Endothelial cell of hepatic sinusoid (primary cell): ENCODE results near the gene SHROOM1.

Source experiments
- in situ Hi-C: cut with HindIII; loops from 2 replicates; pipeline ENCODE4 v1.10.0; 2017; ENCODE audit warnings: low sequenced_read_pairs

Gene SHROOM1

GRCh38 chr5:132830436-132831094 is at the start of gene SHROOM1:
Gene SHROOM1, minus strand, starts transcription at chr5:132830647. Its CDS starts 4,507 bp downstream, at chr5:132826140.
- in situ Hi-C loops = no loop called here

- in situ Hi-C loops = no loop called here
Observed at GRCh38 chr5:132877938-132878337, 47.5 kb upstream of the SHROOM1 start.

DNA sequence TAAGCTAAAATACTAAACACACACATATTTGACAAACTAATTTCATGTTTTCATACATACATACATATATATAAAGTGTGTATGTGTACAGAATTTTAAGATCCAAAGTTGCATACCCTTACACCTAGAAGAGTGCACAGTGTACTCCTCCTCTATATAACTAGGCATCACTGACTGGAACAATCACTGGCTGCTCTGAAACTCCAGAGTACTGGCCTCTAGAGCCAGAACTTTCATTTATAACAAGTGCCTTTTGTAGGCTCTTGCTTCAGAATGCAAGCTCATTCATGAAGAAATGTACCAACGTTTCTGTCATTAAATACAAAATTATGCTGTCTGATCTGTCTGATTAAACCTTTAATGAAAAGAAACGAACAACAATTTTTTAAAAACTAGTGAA is 47.0 kb upstream of the SHROOM1 start:
- in situ Hi-C loops = no loop called here

DNA sequence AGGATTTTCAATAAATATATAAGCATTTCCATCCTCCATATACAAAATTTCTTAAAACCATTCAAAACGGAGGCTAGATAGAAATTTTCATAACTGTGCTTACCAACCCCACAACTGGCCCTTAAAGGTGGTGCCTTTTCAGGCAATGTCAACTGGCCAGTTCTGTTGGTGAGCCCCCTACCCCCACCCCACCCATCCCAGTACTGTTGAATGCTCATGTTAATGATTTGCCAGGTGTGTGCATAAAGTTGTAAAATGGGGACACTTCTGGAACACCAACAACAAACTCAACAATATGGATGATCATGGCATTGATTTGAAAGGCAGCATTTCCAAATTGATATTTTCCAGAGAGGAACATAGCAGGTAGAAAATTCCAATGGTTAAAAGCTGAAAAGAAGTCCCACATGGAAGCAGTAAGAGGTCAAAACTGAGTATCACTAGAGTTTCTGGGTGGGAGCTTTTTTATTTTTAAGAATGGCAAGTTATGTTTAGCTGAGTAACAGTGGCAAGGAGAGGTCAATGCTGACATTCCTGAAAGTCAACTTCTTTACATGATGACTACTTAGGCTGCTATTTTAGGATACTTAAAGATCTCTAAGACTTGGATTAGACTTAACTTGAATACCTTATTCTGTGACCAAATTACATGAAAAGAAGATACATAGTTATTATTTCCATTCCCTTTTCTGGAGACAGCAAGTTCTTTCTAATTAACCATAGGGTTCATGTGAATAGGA is 45.7 kb upstream of the SHROOM1 start:
- in situ Hi-C loops = no loop called here

- in situ Hi-C loops = loop anchor here (25.0 kb wide), 1 partner anchor 487 kb away; no protein-coding TSS in a partner anchor
Observed at GRCh38 chr5:132873930-132874271, 43.5 kb upstream of the SHROOM1 start.

DNA sequence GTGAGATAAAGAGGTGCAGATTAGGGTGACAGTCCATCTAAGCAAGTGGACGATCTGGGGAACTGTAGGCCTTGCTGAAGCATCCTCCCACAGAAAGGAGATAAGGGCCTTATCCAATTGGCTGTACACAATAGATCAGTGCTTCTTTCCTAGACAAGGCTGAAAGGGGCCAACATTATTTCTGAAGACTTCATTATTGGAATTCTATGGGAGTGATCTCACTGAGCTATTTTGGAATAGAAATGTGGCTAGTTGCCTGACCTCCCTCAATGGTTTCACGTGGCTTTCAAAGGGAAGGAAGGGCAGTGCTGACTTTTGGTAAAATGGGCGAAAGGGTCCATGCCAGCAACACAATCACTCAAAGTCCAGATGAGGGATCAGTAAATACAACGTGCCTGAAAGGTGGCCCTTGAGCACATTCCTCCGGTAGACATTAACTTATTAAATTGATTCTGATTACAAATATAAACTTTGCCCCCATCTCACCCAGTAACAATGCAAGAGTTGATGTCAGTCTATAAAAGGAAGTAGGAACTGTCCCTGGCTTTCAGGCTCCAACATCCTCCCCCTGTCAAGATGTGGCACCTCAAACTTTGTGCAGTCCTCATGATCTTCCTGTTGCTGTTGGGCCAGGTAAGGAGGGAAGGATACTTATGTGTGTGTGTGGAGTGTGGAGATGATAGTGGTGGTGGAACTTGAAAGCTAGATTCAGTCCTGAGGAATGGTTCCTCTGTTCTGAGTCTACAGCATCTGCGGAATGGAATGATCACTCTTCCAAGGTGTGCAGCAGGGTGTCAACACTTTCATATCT is 42.9 kb upstream of the SHROOM1 start, which contains the start of gene LEAP2:
TSS of gene LEAP2 (plus strand) at position 550 of the 811 bp plus-strand sequence. CDS start at position 577, 27 bp downstream.
- in situ Hi-C loops = loop anchor here (25.0 kb wide), 1 partner anchor 486 kb away; no protein-coding TSS in a partner anchor

- in situ Hi-C loops = loop anchor here (25.0 kb wide), 1 partner anchor 485 kb away; no protein-coding TSS in a partner anchor
Observed at GRCh38 chr5:132872788-132873118, 42.3 kb upstream of the SHROOM1 start.

DNA sequence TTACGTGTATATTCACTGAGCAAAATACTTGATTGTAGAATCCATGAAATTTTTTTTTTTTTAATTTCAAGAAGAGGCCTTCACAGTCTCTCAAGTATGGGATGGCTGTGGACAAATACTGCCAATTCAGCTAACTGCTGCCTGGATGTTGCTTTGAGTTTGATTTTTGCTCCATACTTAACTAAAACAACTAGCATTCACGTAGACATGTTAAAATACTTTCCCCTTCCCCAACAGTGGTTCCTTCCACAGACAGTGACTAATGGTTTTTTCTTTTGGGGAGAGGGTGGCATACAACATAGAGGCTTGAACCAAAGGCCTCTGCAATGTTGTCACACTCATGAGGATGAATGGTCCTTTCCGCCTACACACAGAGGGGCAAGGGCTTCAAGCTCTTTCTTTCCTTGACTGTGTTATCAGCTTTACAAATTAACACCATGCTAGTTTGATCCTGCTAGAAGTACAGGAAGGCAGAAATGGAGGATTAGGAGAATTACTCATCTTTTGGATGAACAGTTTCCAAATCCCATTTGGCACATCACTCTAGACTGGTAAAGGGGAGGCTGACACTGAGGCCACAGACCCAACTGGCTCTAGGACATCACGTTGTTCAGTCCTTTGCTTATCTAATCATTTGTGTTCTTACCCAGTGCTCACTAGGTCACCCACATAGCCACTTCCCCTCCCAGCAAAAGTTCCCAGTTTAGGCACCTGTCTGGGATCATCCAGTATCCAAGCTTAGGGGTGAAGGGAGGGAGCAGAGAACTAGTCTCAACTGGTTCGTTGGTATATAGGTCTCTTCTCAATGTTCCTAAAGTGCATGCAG is 41.2 kb upstream of the SHROOM1 start:
- in situ Hi-C loops = loop anchor here (25.0 kb wide), 1 partner anchor 484 kb away; no protein-coding TSS in a partner anchor

- in situ Hi-C loops = loop anchor here (25.0 kb wide), 1 partner anchor 484 kb away; no protein-coding TSS in a partner anchor
Observed at GRCh38 chr5:132870801-132871200, 40.4 kb upstream of the SHROOM1 start.

- in situ Hi-C loops = loop anchor here (5.0 to 25.0 kb wide), 2 partner anchors 46 to 481 kb away; no protein-coding TSS in a partner anchor
Observed at GRCh38 chr5:132868754-132869153, 38.3 kb upstream of the SHROOM1 start.

DNA sequence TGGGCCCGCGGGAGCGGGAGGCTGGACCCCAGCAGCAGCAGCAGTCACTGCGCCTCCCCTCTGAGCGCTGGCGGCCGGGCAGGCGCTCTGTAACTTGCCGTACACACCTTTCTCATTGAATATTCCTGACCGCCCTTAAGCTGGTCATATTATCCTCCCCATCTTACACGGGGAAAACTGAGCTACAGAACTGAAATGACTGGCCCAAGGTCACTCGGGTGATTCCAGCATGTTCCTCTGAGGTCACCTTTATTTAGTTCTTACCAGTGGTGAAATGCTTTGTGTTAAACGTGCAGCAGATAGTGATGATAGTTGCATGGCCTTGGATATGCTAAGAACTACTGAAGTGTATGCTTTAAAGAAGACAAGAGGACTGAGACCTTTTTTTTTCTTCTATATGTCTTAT is 36.6 kb upstream of the SHROOM1 start:
- in situ Hi-C loops = loop anchor here (5.0 to 25.0 kb wide), 2 partner anchors 45 to 480 kb away; no protein-coding TSS in a partner anchor

- in situ Hi-C loops = loop anchor here (5.0 to 25.0 kb wide), 2 partner anchors 44 to 479 kb away; no protein-coding TSS in a partner anchor
Observed at GRCh38 chr5:132866342-132867045, 36.0 kb upstream of the SHROOM1 start, which contains the start of the genes GDF9 and UQCRQ. Gene GDF9, minus strand, starts transcription at chr5:132866469. Its CDS starts 1,936 bp downstream, at chr5:132864533. Gene UQCRQ, plus strand, starts transcription at chr5:132866642. Its CDS starts 240 bp downstream, at chr5:132866882.

DNA sequence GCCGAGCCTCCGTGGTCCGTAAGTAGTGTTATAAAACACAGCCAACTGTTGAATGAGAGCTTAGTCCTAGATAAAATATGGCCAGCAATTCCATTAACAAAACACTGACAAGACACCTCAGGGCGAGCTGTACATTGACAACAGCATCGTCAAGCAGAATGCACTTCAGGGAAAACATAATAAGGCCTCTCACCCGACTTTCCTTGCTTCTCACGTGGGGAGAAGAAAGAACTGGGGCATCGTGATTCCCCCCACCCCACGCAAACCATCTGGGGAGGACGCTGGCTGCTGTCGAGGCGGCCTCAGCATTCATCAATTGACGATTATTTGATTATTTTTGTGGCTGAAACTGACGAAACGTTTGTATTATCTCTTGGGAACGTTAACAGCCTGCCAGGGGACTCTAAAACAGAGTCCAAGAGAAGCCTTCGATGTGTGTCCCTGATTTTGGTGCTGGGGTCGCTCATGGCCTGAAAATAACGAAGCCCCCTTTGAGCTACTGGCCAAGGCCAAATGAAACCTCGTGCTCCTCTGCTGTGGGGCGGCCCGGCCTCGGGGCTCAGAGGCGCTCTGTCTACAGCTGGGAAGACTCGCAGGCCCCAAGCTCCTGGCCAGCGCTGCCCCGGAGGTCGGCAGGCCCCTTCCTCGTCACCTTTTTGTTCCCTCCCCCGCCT is 35.4 kb upstream of the SHROOM1 start:
- in situ Hi-C loops = loop anchor here (5.0 to 25.0 kb wide), 2 partner anchors 44 to 479 kb away; no protein-coding TSS in a partner anchor

- in situ Hi-C loops = loop anchor here (25.0 kb wide), 1 partner anchor 473 kb away; no protein-coding TSS in a partner anchor
Observed at GRCh38 chr5:132860742-132861141, 30.3 kb upstream of the SHROOM1 start.

DNA sequence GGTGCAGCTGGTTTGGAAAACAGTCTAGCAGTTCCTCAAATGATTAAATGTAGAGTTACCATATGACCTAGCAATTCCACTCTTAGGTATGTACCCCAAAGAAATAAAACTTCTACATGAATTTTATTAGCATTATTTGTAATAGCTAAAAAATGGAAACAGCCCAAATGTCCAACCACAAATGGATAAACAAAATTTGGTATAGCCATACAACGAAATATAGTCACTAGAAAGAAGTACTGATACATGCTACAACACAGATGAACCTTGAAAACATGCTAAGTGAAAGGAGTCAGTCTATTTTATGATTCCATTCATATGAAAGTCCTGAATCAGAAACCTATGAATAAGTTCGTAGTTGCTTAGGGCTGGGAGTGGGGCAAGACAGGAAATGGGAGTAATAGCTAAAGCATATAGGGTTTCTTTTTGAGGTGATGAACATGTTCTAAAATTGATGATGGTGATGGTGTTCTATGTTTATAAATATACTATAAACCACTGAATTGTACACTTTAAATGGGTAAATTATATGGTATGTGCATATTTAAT is 29.5 kb upstream of the SHROOM1 start:
- in situ Hi-C loops = loop anchor here (25.0 kb wide), 1 partner anchor 473 kb away; no protein-coding TSS in a partner anchor

- in situ Hi-C loops = loop anchor here (25.0 kb wide), 1 partner anchor 469 kb away; no protein-coding TSS in a partner anchor
Observed at GRCh38 chr5:132856011-132856410, 25.6 kb upstream of the SHROOM1 start.

DNA sequence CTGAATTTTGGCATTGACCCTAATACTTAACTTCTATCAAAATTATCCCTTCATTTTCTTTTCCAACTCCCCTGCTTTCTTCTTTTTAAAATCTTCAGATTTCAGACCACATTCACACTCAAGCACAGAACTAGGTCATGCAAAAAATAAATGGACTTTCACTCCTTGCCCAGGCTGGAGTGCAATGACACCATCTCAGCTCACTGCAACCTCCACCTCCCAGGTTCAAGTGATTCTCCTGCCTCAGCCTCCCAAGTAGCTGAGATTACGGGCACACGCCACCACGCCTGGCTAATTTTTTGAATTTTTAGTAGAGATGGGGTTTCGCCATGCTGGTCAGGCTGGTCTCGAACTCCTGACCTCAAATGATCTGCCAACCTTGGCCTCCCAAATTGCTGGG is 24.5 kb upstream of the SHROOM1 start:
- in situ Hi-C loops = loop anchor here (25.0 kb wide), 1 partner anchor 468 kb away; no protein-coding TSS in a partner anchor

- in situ Hi-C loops = loop anchor here (25.0 kb wide), 1 partner anchor 467 kb away; no protein-coding TSS in a partner anchor
Observed at GRCh38 chr5:132854301-132854700, 23.9 kb upstream of the SHROOM1 start.
